Esophagus squamous epithelium (tissue), 5 donors: Measurements from ENCODE around the gene SNRK. TPM values are rescaled to one million over a fixed set of nuclear protein-coding genes. Genes with fewer than 3 reads are reported as not detected.

ENCODE experiments used
- DNase-seq: peaks from one replicate; lab custom pipeline; 2025; lab: John Stamatoyannopoulos, UW
- H3K27ac ChIP-seq, 4 donors: fragments of 200-600 bp; sonication (generic); one replicate each; pipeline ENCODE4 v1.5.1; 2016 to 2019; ENCODE audit warnings: mild to moderate bottlenecking in 1 of 4
- H3K27me3 ChIP-seq, 4 donors: fragments of 200-600 bp; sonication (generic); 1 replicate in 3 of 4; 2 replicates in 1 of 4; pipeline versions ENCODE4 v1.5.1 to v1.6.0; 2017 to 2021; ENCODE audit warnings: antibody characterized with exemption in 1 of 4
- H3K36me3 ChIP-seq, 3 donors: fragments of 200-600 bp; sonication (generic); one replicate each; pipeline ENCODE4 v1.5.1; 2016 to 2019
- H3K4me1 ChIP-seq, 3 donors: fragments of 200-600 bp; sonication (generic); one replicate each; pipeline ENCODE4 v1.5.1; 2017 to 2019
- H3K4me3 ChIP-seq, 4 donors: fragments of 200-600 bp; sonication (generic); 1 replicate in 3 of 4; 2 replicates in 1 of 4; pipeline ENCODE4 v1.5.1; 2016 to 2019; ENCODE audit warnings: mild to moderate bottlenecking in 2 of 4, moderate library complexity in 1 of 4
- H3K9me3 ChIP-seq, 3 donors: fragments of 200-600 bp; sonication (generic); one replicate each; pipeline ENCODE4 v1.5.1; 2016 to 2019
- CTCF ChIP-seq, 6 experiments: fragments of 450-650 bp in 4 of 6; fragments of 200-600 bp in 2 of 6; sonication (generic) in 2 of 6; IDR thresholded peaks; one replicate each; pipeline ENCODE4 v1.5.1; 2016 to 2019; ENCODE audit warnings: antibody characterized with exemption in 6 of 6, mild to moderate bottlenecking in 4 of 6, moderate library complexity in 4 of 6
- POLR2A ChIP-seq, 4 donors: fragments of 450-650 bp; IDR thresholded peaks; one replicate each; pipeline ENCODE4 v1.6.1; 2017; ENCODE audit warnings: antibody characterized with exemption in 4 of 4, mild to moderate bottlenecking in 4 of 4, moderate library complexity in 3 of 4
- WGBS, 2 donors: methylation state at CpG; one replicate each; pipeline ENCODE4 v1.1.5; 2018; 5-methylcytosine and 5-hydroxymethylcytosine counted together
- intact Hi-C: fragments of 100-400 bp; cut with DNase I; formaldehyde crosslinking; loops from one replicate; pipeline ENCODE4 v1.15.0; 2022
- total RNA-seq, 4 donors: library from RNA; depleted of rRNA; stranded (reverse); fragments of >200 nt; gene quantifications; one replicate each; pipeline ENCODE4 v1.1.0, GENCODE V29; 2016
- donor health status: DM: yes; HTN: yes; CAD: no.

Gene SNRK
- total RNA-seq, 4 donors from 2014 or later, result 27.0 to 42.0 (median 29.5) TPM

- WGBS, 2 donors, result 91 to 94% methylated on average over 4 to 12 of the region's 14 CpGs
Observed at GRCh38 chr3:43364926-43365325, 78.6 kb downstream of the SNRK start.

GRCh38 chr3:43365601-43366305 is 79.4 kb downstream of the SNRK start:
- intact Hi-C loops, result no loop called here
- Histone ChIP-seq H3K9me3 (no peaks in the 10 kb centered on the region), H3K36me3 (peaks cover 0 to 19% (median 0%) of the 10 kb centered on the region in 3 donors), H3K27ac (peak overlapping the region in 2 of 4 donors; percentile 13 to 18), H3K4me3 (no peak overlapping the region), H3K4me1 (peaks cover 0 to 24% (median 3%) of the 10 kb centered on the region in 3 donors), H3K27me3 (no peaks in the 10 kb centered on the region)
- TF ChIP-seq POLR2A (IDR thresholded peaks at IDR 0.05), result no peak
- no peak for TF ChIP-seq CTCF (IDR thresholded peaks at IDR 0.05)
- WGBS, 2 donors, result 80 to 88% methylated on average over 3 to 4 of the region's 12 CpGs
- no peak for DNase-seq

More at GRCh38 chr3:43364926-43365325, 78.6 kb downstream of the SNRK start:
- intact Hi-C loops, result no loop called here
- Histone ChIP-seq H3K27ac (peak overlapping the region in 2 of 4 donors; percentile 16 to 39), H3K4me3 (no peak overlapping the region), H3K27me3 (no peaks in the 10 kb centered on the region), H3K4me1 (peaks cover 0 to 24% (median 3%) of the 10 kb centered on the region in 3 donors), H3K9me3 (no peaks in the 10 kb centered on the region), H3K36me3 (peaks cover 0 to 19% (median 0%) of the 10 kb centered on the region in 3 donors)
- TF ChIP-seq POLR2A (IDR thresholded peaks at IDR 0.05) (no peak), CTCF (IDR thresholded peaks at IDR 0.05) (no peak)
- no peak for DNase-seq

- TF ChIP-seq POLR2A (IDR thresholded peaks at IDR 0.05) (no peak), CTCF (IDR thresholded peaks at IDR 0.05) (no peak)
- Histone ChIP-seq H3K4me1 (peaks cover 0 to 24% (median 3%) of the 10 kb centered on the region in 3 donors), H3K36me3 (peaks cover 0 to 19% (median 0%) of the 10 kb centered on the region in 3 donors), H3K9me3 (no peaks in the 10 kb centered on the region), H3K27ac (peak overlapping the region in 2 of 4 donors; percentile 13 to 18), H3K27me3 (no peaks in the 10 kb centered on the region), H3K4me3 (no peak overlapping the region)
- intact Hi-C loops, result no loop called here
- DNase-seq, result no peak
- 40 to 81% methylated on average over 5 to 9 of the region's 11 CpGs for WGBS, 2 donors
Observed at GRCh38 chr3:43366481-43366880, 80.1 kb downstream of the SNRK start.

- Histone ChIP-seq H3K36me3 (peaks cover 0 to 19% (median 0%) of the 10 kb centered on the region in 3 donors), H3K9me3 (no peaks in the 10 kb centered on the region), H3K27ac (peak overlapping the region in 1 of 4 donors; percentile 13), H3K4me1 (peaks cover 0 to 24% (median 3%) of the 10 kb centered on the region in 3 donors), H3K4me3 (no peak overlapping the region), H3K27me3 (no peaks in the 10 kb centered on the region)
- WGBS, 2 donors, result 62 to 79% methylated on average over 5 to 9 of the region's 9 CpGs
- TF ChIP-seq POLR2A (IDR thresholded peaks at IDR 0.05) (no peak), CTCF (IDR thresholded peaks at IDR 0.05) (no peak)
- DNase-seq, result no peak
- intact Hi-C loops, result no loop called here
Observed at GRCh38 chr3:43366885-43367284, 80.5 kb downstream of the SNRK start.
